Activated CD8-positive, alpha-beta T cell treated with anti-CD3 and anti-CD28 coated beads, Interleukin-2, amount 10 ng/mL, durations not matched to agents 7 days and 5 days (primary cell): ENCODE results near the gene CDK16. TPM values are rescaled to one million over a fixed set of nuclear protein-coding genes. Genes with fewer than 3 reads are reported as not detected.

Experiments
- ATAC-seq: fragments of 150-1000 bp; cut with Tn5 transposase; one replicate; pipeline ENCODE4 v1.10.0; 2021; ENCODE audit warnings: moderate library complexity
- CTCF ChIA-PET: fragments of 350-600 bp; sonication (Branson Sonifier 250); formaldehyde crosslinking; loops from one replicate; lab custom pipeline; 2021; ENCODE audit warnings: antibody characterized with exemption; lab: Charles Lee
- POLR2A ChIA-PET: fragments of 350-600 bp; sonication (Branson Sonifier 250); formaldehyde crosslinking; loops from one replicate; lab custom pipeline; 2021; ENCODE audit warnings: antibody characterized with exemption; lab: Charles Lee
- DNase-seq: peaks from one replicate; pipeline ENCODE4 v3.0.0-alpha.2; 2020
- H3K27ac Mint-ChIP-seq: one replicate; pipeline ENCODE4 v1.8.0; 2021; ENCODE audit warnings: mild to moderate bottlenecking, mixed read lengths
- H3K27me3 Mint-ChIP-seq: one replicate; pipeline ENCODE4 v1.8.0; 2021; ENCODE audit warnings: low read depth, mixed read lengths
- H3K36me3 Mint-ChIP-seq: one replicate; pipeline ENCODE4 v1.8.0; 2021; ENCODE audit warnings: low read depth, mixed read lengths
- H3K4me1 Mint-ChIP-seq: one replicate; pipeline ENCODE4 v1.8.0; 2021; ENCODE audit warnings: low read depth, mixed read lengths
- H3K4me3 Mint-ChIP-seq: one replicate; pipeline ENCODE4 v1.8.0; 2021; ENCODE audit warnings: mild to moderate bottlenecking, mixed read lengths
- H3K9me3 Mint-ChIP-seq: one replicate; pipeline ENCODE4 v1.8.0; 2022; ENCODE audit warnings: mixed read lengths; ENCODE audit not compliant: insufficient read depth
- total RNA-seq, 2 experiments: library from RNA; stranded (reverse); gene quantifications; one replicate each; pipeline ENCODE4 v1.2.3, GENCODE V29; 2021

The CDK16 gene
- total RNA-seq, 2 experiments from 2014 or later = 64.3 to 74.7 TPM

DNA sequence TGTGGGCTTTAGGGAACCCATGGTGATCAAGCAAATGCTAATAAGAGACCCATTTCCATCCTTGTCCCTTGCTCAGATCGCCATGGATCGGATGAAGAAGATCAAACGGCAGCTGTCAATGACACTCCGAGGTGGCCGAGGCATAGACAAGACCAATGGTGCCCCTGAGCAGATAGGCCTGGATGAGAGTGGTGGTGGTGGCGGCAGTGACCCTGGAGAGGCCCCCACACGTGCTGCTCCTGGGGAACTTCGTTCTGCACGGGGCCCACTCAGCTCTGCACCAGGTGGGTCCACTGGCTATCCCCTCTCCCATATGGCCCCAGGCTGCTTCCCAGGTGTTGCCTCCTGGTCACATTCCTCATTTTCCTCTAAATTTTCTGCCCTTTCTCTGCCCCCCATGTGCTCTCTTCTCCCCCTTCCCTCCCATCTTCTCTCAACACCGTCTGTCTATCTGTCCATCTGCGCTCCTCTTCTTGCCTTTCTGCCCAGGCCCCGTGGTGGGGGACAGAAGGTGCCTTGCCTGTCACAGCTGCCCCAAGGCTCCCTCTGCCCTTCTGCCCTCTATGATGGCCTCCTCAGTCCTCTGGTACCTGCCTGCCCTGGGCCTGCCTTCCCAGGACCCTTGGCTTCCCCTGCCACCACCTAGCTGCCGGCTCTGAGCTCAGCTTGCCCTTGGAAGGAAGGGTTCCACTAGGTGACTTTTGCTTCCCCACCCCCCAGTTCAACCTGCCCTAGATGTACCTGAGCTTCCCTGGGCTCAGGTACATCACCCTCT, 5.2 kb downstream of the CDK16 start:
- POLR2A ChIA-PET = interaction anchor here (0.5 kb wide), 1 partner anchor 66 kb away, joined by 5 read pairs; no protein-coding TSS in a partner anchor
- DNase-seq = no peak
- no peak overlapping the region for H3K27ac Mint-ChIP-seq
- no peaks in the 10 kb centered on the region for H3K9me3 Mint-ChIP-seq
- no peak for ATAC-seq
- no peak overlapping the region for H3K4me3 Mint-ChIP-seq
- no peaks in the 10 kb centered on the region for H3K27me3 Mint-ChIP-seq
- peaks cover 26% of the 10 kb centered on the region for H3K4me1 Mint-ChIP-seq
- CTCF ChIA-PET = no interaction called here
- H3K36me3 Mint-ChIP-seq = peaks cover 59% of the 10 kb centered on the region

DNA sequence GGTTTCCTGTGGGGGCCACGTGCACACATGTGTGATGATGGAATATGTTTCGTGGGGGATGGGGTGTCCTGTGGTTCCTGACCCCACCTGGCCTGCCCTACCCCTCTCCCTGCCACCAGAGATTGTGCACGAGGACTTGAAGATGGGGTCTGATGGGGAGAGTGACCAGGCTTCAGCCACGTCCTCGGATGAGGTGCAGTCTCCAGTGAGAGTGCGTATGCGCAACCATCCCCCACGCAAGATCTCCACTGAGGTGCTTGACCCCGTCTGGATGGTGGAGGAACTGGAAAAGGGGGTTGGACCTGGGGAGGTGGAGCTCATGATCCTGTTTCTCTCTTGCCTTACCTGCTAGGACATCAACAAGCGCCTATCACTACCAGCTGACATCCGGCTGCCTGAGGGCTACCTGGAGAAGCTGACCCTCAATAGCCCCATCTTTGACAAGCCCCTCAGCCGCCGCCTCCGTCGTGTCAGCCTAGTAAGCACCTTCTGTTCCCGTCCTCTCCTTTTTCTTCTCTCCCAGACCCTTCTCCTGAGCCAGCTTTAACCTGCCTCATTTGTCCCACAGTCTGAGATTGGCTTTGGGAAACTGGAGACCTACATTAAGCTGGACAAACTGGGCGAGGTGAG, 5.9 kb downstream of the CDK16 start:
- CTCF ChIA-PET = no interaction called here
- peaks cover 24% of the 10 kb centered on the region for H3K4me1 Mint-ChIP-seq
- H3K27ac Mint-ChIP-seq = no peak overlapping the region

GRCh38 chrX:47224896-47225290, 6.4 kb downstream of the CDK16 start:
- Mint-ChIP-seq H3K4me1 (peaks cover 20% of the 10 kb centered on the region), H3K4me3 (no peak overlapping the region), H3K9me3 (no peaks in the 10 kb centered on the region), H3K27ac (no peak overlapping the region), H3K36me3 (peaks cover 54% of the 10 kb centered on the region), H3K27me3 (no peaks in the 10 kb centered on the region)
- DNase-seq (no peak), ATAC-seq (no peak)
- CTCF ChIA-PET = no interaction called here
- POLR2A ChIA-PET = interaction anchor here (1.2 kb wide), 1 partner anchor 9 kb away, joined by 3 read pairs; no protein-coding TSS in a partner anchor

More for the DNA sequence above, 5.9 kb downstream of the CDK16 start:
- DNase-seq (no peak), ATAC-seq (no peak)
- POLR2A ChIA-PET = interaction anchor here (0.5 to 1.2 kb wide), 2 partner anchors 9 to 67 kb away, joined by 3 to 5 read pairs; no protein-coding TSS in a partner anchor
- Mint-ChIP-seq H3K27me3 (no peaks in the 10 kb centered on the region), H3K9me3 (no peaks in the 10 kb centered on the region), H3K36me3 (peaks cover 59% of the 10 kb centered on the region), H3K4me3 (no peak overlapping the region)

DNA sequence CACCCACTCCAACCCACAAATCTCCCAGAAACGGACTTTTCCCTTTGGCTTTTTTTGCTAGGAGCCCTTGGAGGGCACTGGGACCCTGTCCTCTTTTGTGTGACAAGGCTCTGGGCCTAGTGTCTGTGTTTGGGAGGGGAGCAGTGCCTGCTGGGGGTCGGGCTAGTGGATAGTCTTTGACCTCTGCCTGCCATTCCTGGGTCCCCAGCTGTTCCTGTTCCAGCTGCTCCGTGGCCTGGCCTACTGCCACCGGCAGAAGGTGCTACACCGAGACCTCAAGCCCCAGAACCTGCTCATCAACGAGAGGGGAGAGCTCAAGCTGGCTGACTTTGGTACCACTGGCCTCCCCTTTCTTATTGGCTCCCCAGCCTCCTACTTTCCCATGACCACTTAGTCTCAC, 7.6 kb downstream of the CDK16 start:
- Mint-ChIP-seq H3K36me3 (peaks cover 51% of the 10 kb centered on the region), H3K4me3 (no peak overlapping the region), H3K9me3 (no peaks in the 10 kb centered on the region), H3K4me1 (peaks cover 8% of the 10 kb centered on the region), H3K27ac (no peak overlapping the region), H3K27me3 (no peaks in the 10 kb centered on the region)
- ATAC-seq = no peak
- ChIA-PET POLR2A (no interaction called here), CTCF (no interaction called here)
- no peak for DNase-seq

GRCh38 chrX:47226531-47227333, 8.3 kb downstream of the CDK16 start:
- H3K27ac Mint-ChIP-seq = no peak overlapping the region
- ChIA-PET CTCF (no interaction called here), POLR2A (no interaction called here)
- no peaks in the 10 kb centered on the region for H3K27me3 Mint-ChIP-seq
- ATAC-seq (no peak), DNase-seq (no peak)
- peaks cover 9% of the 10 kb centered on the region for H3K4me1 Mint-ChIP-seq
- H3K4me3 Mint-ChIP-seq = no peak overlapping the region
- no peaks in the 10 kb centered on the region for H3K9me3 Mint-ChIP-seq
- H3K36me3 Mint-ChIP-seq = peaks cover 53% of the 10 kb centered on the region

DNA sequence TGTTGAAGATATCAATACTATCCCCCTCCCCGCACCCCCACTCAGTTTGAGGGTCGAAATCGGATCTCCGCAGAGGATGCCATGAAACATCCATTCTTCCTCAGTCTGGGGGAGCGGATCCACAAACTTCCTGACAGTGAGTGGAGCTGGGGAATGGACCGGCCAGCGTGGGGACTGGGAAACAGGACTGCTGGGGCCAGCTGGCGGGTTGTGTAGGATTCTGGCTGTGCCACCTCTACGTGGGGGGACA, 8.8 kb downstream of the CDK16 start:
- peaks cover 49% of the 10 kb centered on the region for H3K36me3 Mint-ChIP-seq
- CTCF ChIA-PET = no interaction called here

DNA sequence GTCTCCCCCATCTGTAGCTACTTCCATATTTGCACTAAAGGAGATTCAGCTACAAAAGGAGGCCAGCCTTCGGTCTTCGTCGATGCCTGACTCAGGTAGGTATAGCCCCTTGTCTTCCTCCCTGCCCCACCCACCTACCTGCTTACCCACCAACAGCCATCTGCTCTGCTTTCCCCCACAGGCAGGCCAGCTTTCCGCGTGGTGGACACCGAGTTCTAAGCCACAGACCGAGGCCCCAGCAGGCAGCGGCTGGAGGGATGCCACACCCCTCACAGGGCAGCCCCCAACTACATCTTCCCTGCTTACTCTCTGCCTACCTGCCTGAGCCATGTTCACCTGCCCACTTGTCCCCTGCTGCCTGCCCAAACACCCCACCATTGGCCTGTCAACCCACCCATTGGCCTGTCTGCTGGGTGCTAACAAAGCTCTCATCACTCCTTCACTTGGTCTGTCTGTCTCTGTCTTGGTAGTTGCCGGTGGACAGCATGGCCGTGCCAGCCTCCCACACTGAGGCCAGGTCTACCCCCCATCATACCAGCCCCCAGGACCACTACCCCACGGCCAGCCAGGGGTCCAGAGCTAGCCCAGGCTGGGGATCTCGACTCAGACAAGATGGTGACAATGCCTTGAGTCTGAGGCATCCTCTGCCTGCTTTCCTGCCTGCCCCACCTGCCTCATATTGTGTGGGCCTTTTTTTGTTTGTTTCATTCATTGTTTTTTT, 10.2 kb downstream of the CDK16 start:
- Mint-ChIP-seq H3K9me3 (no peaks in the 10 kb centered on the region), H3K4me1 (peaks cover 8% of the 10 kb centered on the region), H3K36me3 (peaks cover 46% of the 10 kb centered on the region), H3K4me3 (no peak overlapping the region), H3K27ac (no peak overlapping the region), H3K27me3 (no peaks in the 10 kb centered on the region)
- DNase-seq (no peak), ATAC-seq (no peak)
- POLR2A ChIA-PET = interaction anchor here (1.1 kb wide), 1 partner anchor 10 kb away, joined by 3 read pairs; no protein-coding TSS in a partner anchor
- CTCF ChIA-PET = no interaction called here

More for the DNA sequence above, 8.8 kb downstream of the CDK16 start:
- peaks cover 8% of the 10 kb centered on the region for H3K4me1 Mint-ChIP-seq
- no peak for ATAC-seq
- no peak overlapping the region for H3K4me3 Mint-ChIP-seq
- POLR2A ChIA-PET = no interaction called here
- H3K27ac Mint-ChIP-seq = no peak overlapping the region
- no peaks in the 10 kb centered on the region for H3K9me3 Mint-ChIP-seq
- no peak for DNase-seq
- no peaks in the 10 kb centered on the region for H3K27me3 Mint-ChIP-seq

DNA sequence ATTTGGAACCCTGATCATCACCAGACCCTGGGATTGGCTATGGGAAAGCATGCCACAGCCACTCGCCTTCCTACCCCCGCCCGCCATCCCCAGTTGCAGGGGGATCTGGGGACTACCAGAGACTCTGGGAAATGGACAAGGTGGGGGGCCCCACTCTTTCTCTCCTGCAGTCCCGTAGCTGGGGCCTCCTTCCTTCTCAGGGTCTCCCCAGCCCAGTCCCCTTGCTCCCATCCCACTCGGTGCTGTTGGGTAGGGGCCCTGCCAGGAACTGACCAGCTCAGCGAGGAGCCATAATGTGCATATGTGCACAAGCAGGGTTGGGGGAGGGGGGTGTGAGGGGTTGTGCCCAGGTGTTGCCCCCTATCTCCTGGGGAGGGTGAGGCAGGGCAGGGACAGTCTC, 10.9 kb downstream of the CDK16 start:
- ATAC-seq = no peak
- ChIA-PET CTCF (no interaction called here), POLR2A (no interaction called here)
- DNase-seq = no peak
- H3K4me1 Mint-ChIP-seq = peaks cover 8% of the 10 kb centered on the region
- H3K4me3 Mint-ChIP-seq = no peak overlapping the region
- H3K36me3 Mint-ChIP-seq = peaks cover 46% of the 10 kb centered on the region
- H3K27me3 Mint-ChIP-seq = no peaks in the 10 kb centered on the region
- H3K27ac Mint-ChIP-seq = no peak overlapping the region
- no peaks in the 10 kb centered on the region for H3K9me3 Mint-ChIP-seq

- ChIA-PET CTCF (no interaction called here), POLR2A (interaction anchor here (3.4 kb wide), 1 partner anchor 11 kb away, joined by 42 read pairs; the partner anchor contains the start of gene CDK16)
- DNase-seq = no peak
- no peak for ATAC-seq
- Mint-ChIP-seq H3K4me1 (peaks cover 10% of the 10 kb centered on the region), H3K9me3 (no peaks in the 10 kb centered on the region), H3K27ac (peak overlapping the region; percentile 18), H3K4me3 (no peak overlapping the region), H3K36me3 (peaks cover 39% of the 10 kb centered on the region), H3K27me3 (no peaks in the 10 kb centered on the region)
These were observed 11.8 kb downstream of the CDK16 start for GRCh38 chrX:47230136-47230868.

DNA sequence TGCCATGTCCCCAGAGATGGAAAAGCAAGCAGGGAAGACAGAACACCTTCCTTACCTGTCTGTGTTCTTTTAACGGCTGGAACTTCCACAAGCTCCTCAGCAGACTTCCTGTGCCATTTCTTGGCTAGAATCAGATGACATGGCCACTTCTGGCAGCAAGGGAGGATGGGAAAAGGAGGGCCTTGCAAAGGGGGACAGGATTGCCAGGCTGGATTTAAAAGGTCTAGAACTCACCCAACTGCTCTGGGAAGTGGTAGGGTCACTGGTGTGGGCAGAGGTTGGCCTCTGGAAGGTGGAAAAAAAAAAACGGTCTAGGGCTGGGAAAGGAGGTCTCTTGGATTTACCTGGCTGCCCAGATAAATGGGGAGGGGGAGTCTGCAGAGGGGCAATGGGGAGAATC, 12.7 kb downstream of the CDK16 start:
- POLR2A ChIA-PET = interaction anchor here (3.4 kb wide), 1 partner anchor 12 kb away, joined by 42 read pairs; the partner anchor contains the start of gene CDK16
- ATAC-seq (no peak), DNase-seq (no peak)
- no peaks in the 10 kb centered on the region for H3K27me3 Mint-ChIP-seq
- no peak overlapping the region for H3K27ac Mint-ChIP-seq
- CTCF ChIA-PET = no interaction called here
- peaks cover 18% of the 10 kb centered on the region for H3K4me1 Mint-ChIP-seq
- no peak overlapping the region for H3K4me3 Mint-ChIP-seq
- H3K9me3 Mint-ChIP-seq = no peaks in the 10 kb centered on the region
- peaks cover 41% of the 10 kb centered on the region for H3K36me3 Mint-ChIP-seq
